SK-N-SH (cell line): Measurements from ENCODE around the gene DPY19L1. TPM values are rescaled to one million over a fixed set of nuclear protein-coding genes. Genes with fewer than 3 reads are reported as not detected.
A peak's percentile ranks its signal among the peaks of the same experiment; 100 is the strongest.
"Not testable (repeated sequence)": the region's sequence is repeated elsewhere in the genome, so short reads cannot be mapped to it uniquely, and the experiment has no call there.

Experiments used
- CTCF ChIA-PET: fragments of 300-600, 350-600 bp; formaldehyde crosslinking; extraction: SDS; loops from one replicate; lab custom pipeline; 2021; lab: Yijun Ruan, JAX
- POLR2A ChIA-PET: fragments of 350-600 bp; sonication (Branson Sonifier 250); formaldehyde crosslinking; extraction: SDS; loops from one replicate; lab custom pipeline; 2020; ENCODE audit warnings: antibody characterized with exemption, inconsistent platforms; lab: Yijun Ruan, JAX
- DNase-seq: peaks from one replicate; pipeline ENCODE4 v3.0.0; 2012
- H2AFZ ChIP-seq: fragments of 200-600 bp; sonication (generic); 2 replicates; pipeline ENCODE4 v1.8.1; 2016; ENCODE audit warnings: antibody characterized with exemption, mild to moderate bottlenecking, low read depth
- H3F3A ChIP-seq: fragments of 200-600 bp; sonication (generic); replicated peaks from 2 replicates; pipeline ENCODE3; 2016; ENCODE audit warnings: antibody characterized with exemption, mild to moderate bottlenecking; ENCODE audit not compliant: insufficient read depth
- H3K27ac ChIP-seq, 2 experiments: fragments of 200-500 bp in 1 of 2; fragments of 200-600 bp in 1 of 2; sonication (Bioruptor generic) in 1 of 2; sonication (generic), shearing (Covaris generic) in 1 of 2; 2 replicates each; pipeline versions ENCODE4 v1.5.1 to v1.6.1; 2014 to 2016; ENCODE audit warnings: low read depth in 2 of 2, inconsistent platforms in 1 of 2, low read length in 1 of 2, mild to moderate bottlenecking in 1 of 2, mixed read lengths in 1 of 2
- H3K27me3 ChIP-seq: fragments of 200-600 bp; sonication (generic), shearing (Covaris generic); 2 replicates; pipeline ENCODE4 v1.6.1; 2016; ENCODE audit warnings: mixed run types; ENCODE audit not compliant: insufficient read depth
- H3K36me3 ChIP-seq, 2 experiments: fragments of 200-500 bp in 1 of 2; fragments of 200-600 bp in 1 of 2; sonication (Bioruptor generic) in 1 of 2; sonication (generic) in 1 of 2; replicated peaks in 1 of 2; 2 replicates each; pipeline versions ENCODE3 to v1.5.1; 2014 to 2016; ENCODE audit warnings: low read length in 1 of 2, mild to moderate bottlenecking in 1 of 2; ENCODE audit not compliant: insufficient read depth in 2 of 2, control insufficient read depth in 1 of 2
- H3K4me1 ChIP-seq, 2 experiments: fragments of 200-500 bp in 1 of 2; fragments of 200-600 bp in 1 of 2; sonication (Bioruptor generic) in 1 of 2; sonication (generic), shearing (Covaris generic) in 1 of 2; 2 replicates each; pipeline versions ENCODE4 v1.5.1 to v1.6.1; 2014 to 2016; ENCODE audit warnings: low read depth in 1 of 2, low read length in 1 of 2, mixed run types in 1 of 2; ENCODE audit not compliant: insufficient read depth in 2 of 2, control insufficient read depth in 1 of 2
- H3K4me2 ChIP-seq: fragments of 200-600 bp; sonication (generic), shearing (Covaris generic); 2 replicates; pipeline ENCODE4 v1.6.1; 2017; ENCODE audit warnings: mixed run types
- H3K4me3 ChIP-seq, 2 experiments: fragments of 200-500 bp in 1 of 2; fragments of 200-600 bp in 1 of 2; sonication (Bioruptor generic) in 1 of 2; sonication (generic), shearing (Covaris generic) in 1 of 2; 2 replicates each; pipeline versions ENCODE4 v1.5.1 to v1.8.1; 2014 to 2016; ENCODE audit warnings: low read depth in 2 of 2, inconsistent platforms in 1 of 2, low read length in 1 of 2, mild to moderate bottlenecking in 1 of 2, mixed read lengths in 1 of 2, moderate library complexity in 1 of 2
- H3K79me2 ChIP-seq: fragments of 200-600 bp; sonication (generic); 2 replicates; pipeline ENCODE4 v1.8.1; 2017; ENCODE audit warnings: mild to moderate bottlenecking; ENCODE audit not compliant: insufficient read depth
- H3K9ac ChIP-seq: fragments of 200-600 bp; sonication (generic); 2 replicates; pipeline ENCODE4 v1.6.1; 2017; ENCODE audit warnings: mixed run types
- H3K9me2 ChIP-seq: fragments of 200-600 bp; sonication (generic); 2 replicates; pipeline ENCODE4 v1.6.1; 2017; ENCODE audit warnings: mixed run types
- H3K9me3 ChIP-seq: fragments of 200-600 bp; sonication (generic); 2 replicates; pipeline ENCODE4 v1.6.1; 2017; ENCODE audit warnings: mixed run types, mild to moderate bottlenecking, moderate library complexity
- H4K20me1 ChIP-seq: fragments of 200-600 bp; sonication (generic); 2 replicates; pipeline ENCODE4 v1.6.1; 2017; ENCODE audit warnings: mild to moderate bottlenecking, mixed run types; ENCODE audit not compliant: insufficient read depth
- EP300 ChIP-seq, 2 experiments: IDR thresholded peaks; 2 replicates each; pipeline versions ENCODE4 v1.4.0 to v1.6.1; 2012; ENCODE audit warnings: borderline replicate concordance in 1 of 2, low read depth in 1 of 2, low read length in 1 of 2
- FOSL2 ChIP-seq: IDR thresholded peaks from 2 replicates; pipeline ENCODE4 v1.4.0; 2012; ENCODE audit warnings: low read depth, mild to moderate bottlenecking, moderate library complexity, borderline replicate concordance
- JUND ChIP-seq: IDR thresholded peaks from 2 replicates; pipeline ENCODE4 v1.4.0; 2012
- MAX ChIP-seq: IDR thresholded peaks from 2 replicates; pipeline ENCODE4 v1.4.0; 2012; ENCODE audit warnings: low read depth
- MEF2A ChIP-seq: IDR thresholded peaks from 2 replicates; pipeline ENCODE4 v1.4.0; 2012; ENCODE audit warnings: low read depth, borderline replicate concordance
- NFIC ChIP-seq: IDR thresholded peaks from 2 replicates; pipeline ENCODE4 v1.4.0; 2012; ENCODE audit warnings: borderline replicate concordance
- PBX3 ChIP-seq: IDR thresholded peaks from 2 replicates; pipeline ENCODE4; 2012
- TCF12 ChIP-seq: IDR thresholded peaks from 2 replicates; pipeline ENCODE4 v1.4.0; 2012
- TEAD4 ChIP-seq: IDR thresholded peaks from 2 replicates; pipeline ENCODE4 v1.4.0; 2012; ENCODE audit warnings: mild to moderate bottlenecking, borderline replicate concordance; ENCODE audit not compliant: insufficient read depth
- WGBS: methylation state at CpG from one replicate; pipeline ENCODE4 v1.1.6; 2017; ENCODE audit warnings: low lambda C conversion rate; 5-methylcytosine and 5-hydroxymethylcytosine counted together
- polyA plus RNA-seq, 3 experiments: library from polyadenylated mRNA; depleted of rRNA; stranded (reverse); fragments of >200 nt; gene quantifications; 2 replicates each; pipeline ENCODE4 v1.2.3, GENCODE V29; 2012

The DPY19L1 gene
- polyA plus RNA-seq, 1 of the 3 experiments (the other 2 are of a cell fraction): 27.7 TPM

GRCh38 chr7:35003177-35003650 is 34.1 kb downstream of the DPY19L1 start:
- WGBS: 26% methylated on average over 1 of the region's 1 CpG

GRCh38 chr7:34998335-34998734 is 39.0 kb downstream of the DPY19L1 start:
- H3K4me3 ChIP-seq, CTCF ChIA-PET, H4K20me1 ChIP-seq, H3K4me2 ChIP-seq, H3K9me2 ChIP-seq, H3K9ac ChIP-seq, POLR2A ChIA-PET, H3K9me3 ChIP-seq, DNase-seq, H3K4me1 ChIP-seq, H2AFZ ChIP-seq, H3K27me3 ChIP-seq, H3K27ac ChIP-seq: not testable (repeated sequence)
- H3F3A ChIP-seq: peaks cover 12% of the 10 kb centered on the region
- H3K36me3 ChIP-seq: peaks cover 0 to 13% of the 10 kb centered on the region in 2 experiments
- 93% methylated on average over 6 of the region's 6 CpGs for WGBS
- H3K79me2 ChIP-seq: peaks cover 55% of the 10 kb centered on the region

More at GRCh38 chr7:35003177-35003650, 34.1 kb downstream of the DPY19L1 start:
- peaks cover 31% of the 10 kb centered on the region for H3F3A ChIP-seq
- H3K9me3 ChIP-seq, H3K9me2 ChIP-seq, CTCF ChIA-PET, POLR2A ChIA-PET, H3K27me3 ChIP-seq, DNase-seq, H4K20me1 ChIP-seq, H2AFZ ChIP-seq: not testable (repeated sequence)
- H3K36me3 ChIP-seq: peaks cover 0 to 18% of the 10 kb centered on the region in 2 experiments
- peak overlapping the region; percentile 70 to 99 for H3K27ac ChIP-seq
- H3K79me2 ChIP-seq: peaks cover 36% of the 10 kb centered on the region
- H3K4me1 ChIP-seq: peaks cover 6 to 23% of the 10 kb centered on the region in 2 experiments
- H3K4me3 ChIP-seq: 0 out of 4 replicates have a peak overlapping the region, but pooled peaks of 1 of the 2 experiments have one; percentile 16
- peak overlapping the region; percentile 54 for H3K4me2 ChIP-seq
- peak overlapping the region; percentile 65; the same call in 1 of the 2 replicates for H3K9ac ChIP-seq
- TF ChIP-seq NFIC: peak; percentile 88
- TF ChIP-seq PBX3: peak; percentile 73
- peak; percentile 91 for TF ChIP-seq JUND
- TF ChIP-seq MEF2A: peak; percentile 49; the same call in 1 of the 2 replicates
- peak in 1 of 2 experiments; percentile 74; a peak in 2 of 4 replicates for TF ChIP-seq EP300 (IDR thresholded peaks at IDR 0.05; ENCODE audit: borderline replicate concordance in 1 of 2, low read depth in 1 of 2, low read length in 1 of 2)
- TF ChIP-seq TCF12: peak; percentile 82
- TF ChIP-seq TEAD4: peak; percentile 63; the same call in 1 of the 2 replicates
- peak; percentile 39 for TF ChIP-seq MAX
- peak; percentile 90; the same call in 1 of the 2 replicates for TF ChIP-seq FOSL2

GRCh38 chr7:34996423-34997090 is 40.7 kb downstream of the DPY19L1 start:
- H3K4me1 ChIP-seq, H3K27me3 ChIP-seq, H2AFZ ChIP-seq, CTCF ChIA-PET, H3K9me2 ChIP-seq, H3K4me3 ChIP-seq, DNase-seq, POLR2A ChIA-PET, H4K20me1 ChIP-seq, H3K9ac ChIP-seq, H3K9me3 ChIP-seq, H3K36me3 ChIP-seq, H3K4me2 ChIP-seq: not testable (repeated sequence)
- H3K27ac ChIP-seq: peak overlapping the region in 1 of 2 experiments; percentile 40; a peak in 1 of 4 replicates
- H3F3A ChIP-seq: peaks cover 23% of the 10 kb centered on the region
- peaks cover 41% of the 10 kb centered on the region for H3K79me2 ChIP-seq
- WGBS: 83% methylated on average over 5 of the region's 5 CpGs
- TF ChIP-seq MAX: 0 out of 2 replicates have a peak, but pooled peaks have one; percentile 32
